GM12878 (cell line): ENCODE measurements around the gene ARID3B. TPM values are rescaled to one million over a fixed set of nuclear protein-coding genes. Genes with fewer than 3 reads are reported as not detected.

Experiments
- ATAC-seq: fragments of 200-7000 bp; cut with Tn5 transposase; 3 replicates; pipeline ENCODE4 v1.9.1; 2020; ENCODE audit warnings: mild to moderate bottlenecking, moderate library complexity
- BruUV-seq: library from RNA; stranded (reverse); fragments of 400-500 nt; replicated peaks from 2 replicates; lab custom pipeline; 2021; lab: Mats Ljungman, UMichigan
- CTCF ChIA-PET: fragments of 300-600 bp; sonication (Branson Sonifier 250); formaldehyde crosslinking; extraction: SDS; loops from one replicate; lab custom pipeline; 2021; ENCODE audit warnings: inconsistent platforms; lab: Yijun Ruan, JAX
- POLR2A ChIA-PET: fragments of 350-600 bp; formaldehyde crosslinking; extraction: SDS; loops from one replicate; lab custom pipeline; 2021; ENCODE audit warnings: inconsistent platforms; lab: Charles Lee
- RAD21 ChIA-PET: fragments of 300-600 bp; sonication (Branson Sonifier 250); formaldehyde crosslinking; loops from one replicate; lab custom pipeline; 2023; ENCODE audit warnings: antibody characterized with exemption; ENCODE audit not compliant: unreplicated experiment; lab: Charles Lee
- SMC1A ChIA-PET: fragments of 300-600 bp; sonication (Branson Sonifier 250); formaldehyde crosslinking; loops from one replicate; lab custom pipeline; 2023; ENCODE audit not compliant: unreplicated experiment, uncharacterized antibody; lab: Charles Lee
- DNase-seq: peaks from one replicate; pipeline ENCODE4 v3.0.0-alpha.2; 2011; ENCODE audit warnings: low read depth, low spot score
- FAIRE-seq: peaks from 3 replicates; lab custom pipeline; 2011; peaks lifted over from hg19 to GRCh38; lab: Jason Lieb, UNC
- H2AFZ ChIP-seq: 2 replicates; pipeline ENCODE4 v1.6.0; 2011; ENCODE audit warnings: low read depth, low read length, control low read depth; ENCODE audit not compliant: control insufficient read depth
- H3K27ac ChIP-seq: 2 replicates; pipeline ENCODE4 v1.5.1; 2011; ENCODE audit warnings: control low read depth; ENCODE audit not compliant: control insufficient read depth, insufficient read depth
- H3K27me3 ChIP-seq, 2 experiments: replicated peaks in 1 of 2; 2 replicates each; pipeline versions ENCODE4 v1.6.0 to v1.6.1; 2011; ENCODE audit warnings: low read length in 1 of 2; ENCODE audit not compliant: control insufficient read depth in 2 of 2, insufficient read depth in 2 of 2
- H3K36me3 ChIP-seq, 2 experiments: 2 replicates each; pipeline ENCODE4 v1.5.1; 2011; ENCODE audit warnings: low read length in 1 of 2; ENCODE audit not compliant: control insufficient read depth in 2 of 2, insufficient read depth in 2 of 2
- H3K4me1 ChIP-seq: 2 replicates; pipeline ENCODE4 v1.6.1; 2011; ENCODE audit warnings: mild to moderate bottlenecking, low read length, moderate library complexity, mixed read lengths; ENCODE audit not compliant: control insufficient read depth, insufficient read depth
- H3K4me2 ChIP-seq: 2 replicates; pipeline ENCODE4 v1.6.0; 2011; ENCODE audit warnings: control low read depth; ENCODE audit not compliant: control insufficient read depth, insufficient read depth
- H3K4me3 ChIP-seq: fragments of 200-600 bp; sonication (generic); 2 replicates; pipeline ENCODE4 v1.5.1; 2016
- H3K79me2 ChIP-seq: 2 replicates; pipeline ENCODE4 v1.6.0; 2011; ENCODE audit warnings: low read length; ENCODE audit not compliant: control insufficient read depth, insufficient read depth
- H3K9ac ChIP-seq: 2 replicates; pipeline ENCODE4 v1.8.0; 2011; ENCODE audit warnings: low read length, control low read depth, mixed read lengths; ENCODE audit not compliant: control insufficient read depth, insufficient read depth
- H3K9me3 ChIP-seq: replicated peaks from 3 replicates; pipeline ENCODE4 v1.5.1; 2011; ENCODE audit warnings: mild to moderate bottlenecking, low read length; ENCODE audit not compliant: control insufficient read depth, insufficient read depth
- H4K20me1 ChIP-seq: 2 replicates; pipeline ENCODE4 v1.6.0; 2011; ENCODE audit not compliant: control insufficient read depth, insufficient read depth
- ASH2L ChIP-seq: fragments of 300-600, 200-600 bp; sonication (generic); IDR thresholded peaks from 2 replicates; pipeline ENCODE4 v1.6.1; 2017; ENCODE audit warnings: low read depth, mild to moderate bottlenecking, borderline replicate concordance
- BHLHE40 ChIP-seq, 2 experiments: fragments of 450-650 bp in 1 of 2; IDR thresholded peaks; 2 replicates each; pipeline ENCODE4 v1.6.1; 2011 to 2017; ENCODE audit warnings: low read depth in 2 of 2, borderline replicate concordance in 1 of 2, improper control_type of control experiment in 1 of 2, low read length in 1 of 2, mild to moderate bottlenecking in 1 of 2
- CBX5 ChIP-seq: sonication (generic); IDR thresholded peaks from 2 replicates; pipeline ENCODE4 v1.6.1; 2016; ENCODE audit warnings: low read depth, moderate library complexity, mild to moderate bottlenecking, inconsistent platforms
- GABPA ChIP-seq: IDR thresholded peaks from 2 replicates; pipeline ENCODE4 v1.6.1; 2014; ENCODE audit warnings: antibody characterized with exemption, low read depth, mild to moderate bottlenecking, inconsistent platforms
- GATAD2B ChIP-seq: fragments of 450-650 bp; conservative IDR thresholded peaks from 2 replicates; pipeline ENCODE4 v1.6.1; 2017; ENCODE audit warnings: low read depth, mild to moderate bottlenecking, moderate library complexity
- HDGF ChIP-seq: fragments of 450-650 bp; IDR thresholded peaks from 2 replicates; pipeline ENCODE4 v1.6.1; 2016; ENCODE audit warnings: antibody characterized with exemption
- IRF4 ChIP-seq: IDR thresholded peaks from 2 replicates; pipeline ENCODE4 v1.6.1; 2011; ENCODE audit warnings: low read depth, low read length
- MYB ChIP-seq: fragments of 150-350 bp; IDR thresholded peaks from 2 replicates; pipeline ENCODE4 v1.6.1; 2014; ENCODE audit warnings: mild to moderate bottlenecking, low read depth, low read length, borderline replicate concordance
- NR2F1 ChIP-seq: fragments of 450-650 bp; conservative IDR thresholded peaks from 2 replicates; pipeline ENCODE4 v1.6.1; 2017; ENCODE audit warnings: mild to moderate bottlenecking
- RCOR1 ChIP-seq: conservative IDR thresholded peaks from 2 replicates; pipeline ENCODE4 v1.6.1; 2012; ENCODE audit warnings: low read depth, low read length, improper control_type of control experiment
- SMARCA5 ChIP-seq: fragments of 450-650 bp; IDR thresholded peaks from 2 replicates; pipeline ENCODE4 v1.6.1; 2017; ENCODE audit warnings: mild to moderate bottlenecking
- STAT1 ChIP-seq: fragments of 450-650 bp; conservative IDR thresholded peaks from 2 replicates; pipeline ENCODE4 v1.6.1; 2014; ENCODE audit warnings: antibody characterized with exemption, mild to moderate bottlenecking
- ZNF207 ChIP-seq: fragments of 450-650 bp; IDR thresholded peaks from 2 replicates; pipeline ENCODE4 v1.6.1; 2014; ENCODE audit warnings: antibody characterized with exemption, mild to moderate bottlenecking, borderline replicate concordance
- ZNF622 ChIP-seq: fragments of 450-650 bp; IDR thresholded peaks from 2 replicates; pipeline ENCODE4 v1.6.1; 2017; ENCODE audit warnings: mild to moderate bottlenecking, inconsistent platforms
- WGBS: methylation state at CpG from one replicate; pipeline ENCODE4 v1.1.6; 2016; ENCODE audit warnings: low lambda C conversion rate; ENCODE audit not compliant: insufficient replicate concordance, insufficient coverage; ENCODE audit errors: missing lambda C conversion rate; 5-methylcytosine and 5-hydroxymethylcytosine counted together
- in situ Hi-C: fragments of 300-500 bp; cut with MboI; formaldehyde crosslinking; loops from 9 replicates; pipeline ENCODE4 v1.14.3; 2018; ENCODE audit warnings: mixed read lengths
- intact Hi-C: fragments of 100-400 bp; cut with micrococcal nuclease; formaldehyde crosslinking; loops from one replicate; pipeline ENCODE4 v1.14.2; 2022; ENCODE audit not compliant: unreplicated experiment
- polyA plus RNA-seq, 11 experiments: library from polyadenylated mRNA; depleted of rRNA in 4 of 11; unstranded in 6 of 11; stranded (reverse) in 5 of 11; fragments of >200 nt; fragmentation: Nextera tagmentation in 4 of 11; fragmentation: Illumina TruSeq in 1 of 11; extraction: Ambion mirVana in 4 of 11; extraction: Trizol in 1 of 11; gene quantifications; 1 replicate in 1 of 11; 2 replicates in 10 of 11; pipeline versions ENCODE4 v1.2.1 to v1.2.3, GENCODE V29; 2011 to 2016; ENCODE audit warnings: inconsistent platforms in 2 of 11, missing spikeins in 2 of 11, low read depth in 1 of 11
- total RNA-seq, 4 experiments: library from RNA; depleted of rRNA in 3 of 4; stranded (reverse); fragments of >200 nt in 3 of 4; fragmentation: Illumina TruSeq in 1 of 4; extraction: Trizol in 1 of 4; gene quantifications; 2 replicates each; pipeline versions ENCODE4 v1.2.1 to v1.2.3, GENCODE V29; 2013 to 2021
- TF ChIP-seq, protein P1 (sequence below): fragments of 450-650 bp; IDR thresholded peaks from 2 replicates; pipeline ENCODE4 v1.6.1; 2016; ENCODE audit warnings: mild to moderate bottlenecking, moderate library complexity, borderline replicate concordance
- TF ChIP-seq, protein P2 (sequence below): fragments of 450-650 bp; IDR thresholded peaks from 2 replicates; pipeline ENCODE4 v1.6.1; 2016; ENCODE audit warnings: mild to moderate bottlenecking
- TF ChIP-seq, protein P3 (sequence below): IDR thresholded peaks from 2 replicates; pipeline ENCODE4 v1.6.1; 2012; ENCODE audit warnings: low read depth, low read length, improper control_type of control experiment

ARID3B gene
- total and polyA plus RNA-seq, 10 of the 15 experiments (the other 5 are each of a cell fraction or from before 2014, with no cell fraction given): 1.1 to 33.4 (median 24.0) TPM

DNA sequence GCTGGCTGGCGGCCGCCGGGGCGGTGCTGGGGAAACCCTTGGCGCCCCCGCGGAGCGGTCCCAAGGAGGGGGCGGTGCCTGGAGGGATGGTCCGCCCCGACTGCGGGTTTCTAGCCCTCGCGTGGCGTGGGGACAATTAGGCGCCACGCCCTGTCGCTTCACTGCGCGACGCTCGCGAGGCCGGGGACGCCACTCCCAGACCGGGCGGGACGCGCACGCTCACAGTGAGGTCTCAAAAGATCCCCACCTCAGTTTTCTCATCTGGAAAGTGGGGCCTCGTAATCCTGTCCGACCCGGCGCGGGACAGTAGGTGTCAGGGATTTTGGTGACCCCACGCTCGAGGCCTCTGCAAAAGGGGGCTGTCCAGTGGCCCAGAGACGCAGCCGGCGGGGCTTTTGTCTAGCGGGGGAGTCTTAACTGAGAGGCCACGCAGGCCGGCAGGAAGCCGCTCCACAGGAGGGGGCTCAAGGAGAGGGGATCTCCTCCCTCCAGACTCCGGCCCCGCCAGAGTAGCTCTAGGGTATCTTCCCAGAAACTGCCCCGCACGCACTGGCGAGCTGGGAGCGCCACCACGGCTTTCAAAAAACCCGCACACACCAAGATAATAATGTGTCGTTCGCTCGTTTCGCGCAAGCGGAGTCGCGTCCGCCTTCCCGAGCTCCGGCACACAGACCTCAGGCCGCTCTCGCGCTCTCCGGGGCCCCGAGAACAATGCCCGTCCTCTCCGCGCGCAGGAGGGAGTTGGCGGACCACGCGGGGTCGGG is 73.9 kb downstream of the ARID3B start:
- peak; percentile 72 for ATAC-seq
- ChIA-PET CTCF (interaction anchor here (1.1 to 18.5 kb wide), 10 partner anchors 10 to 239 kb away, joined by 3 to 206 read pairs (median 4); partner anchors contain the start of gene UBL7), SMC1A (interaction anchor here (0.8 to 2.2 kb wide), 7 partner anchors 16 to 239 kb away, joined by 3 to 10 read pairs (median 4); no protein-coding TSS in a partner anchor), POLR2A (interaction anchor here (0.6 to 4.8 kb wide), 12 partner anchors 16 to 222 kb away, joined by 3 to 30 read pairs (median 3); partner anchors contain the start of genes ARID3B and UBL7), RAD21 (interaction anchor here (0.7 to 3.6 kb wide), 11 partner anchors 17 to 286 kb away, joined by 3 to 13 read pairs (median 4); partner anchors contain the start of gene ARID3B)
- WGBS: under 1% methylated on average over 71 of the region's 76 CpGs
- H3K9me3 ChIP-seq: no peaks in the 10 kb centered on the region
- H4K20me1 ChIP-seq: peaks cover 23% of the 10 kb centered on the region
- in situ Hi-C loops (no loop called here), intact Hi-C loops (loop anchor here (1.0 to 5.0 kb wide), 3 partner anchors 68 to 183 kb away; partner anchors contain the start of genes SEMA7A and UBL7)
- peak overlapping the region; percentile 90 for H3K4me2 ChIP-seq
- H3K27ac ChIP-seq: peak overlapping the region; percentile 97
- FAIRE-seq: peak; percentile 47
- peak overlapping the region; percentile 89 for H3K4me3 ChIP-seq
- DNase-seq: peak; percentile 62
- H3K4me1 ChIP-seq: peaks cover 13% of the 10 kb centered on the region; the same call in 1 of the 2 replicates
- peaks cover 51% of the 10 kb centered on the region for H3K79me2 ChIP-seq
- H3K9ac ChIP-seq: peak overlapping the region; percentile 99
- TSS peak; percentile 91 for BruUV-seq
- H3K36me3 ChIP-seq: peaks cover 8 to 13% of the 10 kb centered on the region in 2 experiments
- H2AFZ ChIP-seq: peak overlapping the region; percentile 72
- H3K27me3 ChIP-seq: no peaks in the 10 kb centered on the region; a peak in 1 of 4 replicates
- TF ChIP-seq CBX5 (0 out of 2 replicates have a peak, but pooled peaks have one; percentile 34), GATAD2B (peak; percentile 88), RCOR1 (0 out of 2 replicates have a peak, but pooled peaks have one; percentile 35), STAT1 (no peak), GABPA (no peak), ZNF207 (peak; percentile 72; the same call in 1 of the 2 replicates), BHLHE40 (IDR thresholded peaks at IDR 0.05; ENCODE audit: borderline replicate concordance in 1 of 2, low read depth in 2 of 2, low read length in 1 of 2) (peak; percentile 4 to 75; a peak in 2 of 4 replicates), HDGF (0 out of 2 replicates have a peak, but pooled peaks have one; percentile 50), ZNF622 (no peak), MYB (no peak), NR2F1 (no peak; the same call in 1 of the 2 replicates), SMARCA5 (peak; percentile 97), IRF4 (no peak), ASH2L (peak; percentile 44; the same call in 1 of the 2 replicates)
- TF ChIP-seq, protein P1, sequence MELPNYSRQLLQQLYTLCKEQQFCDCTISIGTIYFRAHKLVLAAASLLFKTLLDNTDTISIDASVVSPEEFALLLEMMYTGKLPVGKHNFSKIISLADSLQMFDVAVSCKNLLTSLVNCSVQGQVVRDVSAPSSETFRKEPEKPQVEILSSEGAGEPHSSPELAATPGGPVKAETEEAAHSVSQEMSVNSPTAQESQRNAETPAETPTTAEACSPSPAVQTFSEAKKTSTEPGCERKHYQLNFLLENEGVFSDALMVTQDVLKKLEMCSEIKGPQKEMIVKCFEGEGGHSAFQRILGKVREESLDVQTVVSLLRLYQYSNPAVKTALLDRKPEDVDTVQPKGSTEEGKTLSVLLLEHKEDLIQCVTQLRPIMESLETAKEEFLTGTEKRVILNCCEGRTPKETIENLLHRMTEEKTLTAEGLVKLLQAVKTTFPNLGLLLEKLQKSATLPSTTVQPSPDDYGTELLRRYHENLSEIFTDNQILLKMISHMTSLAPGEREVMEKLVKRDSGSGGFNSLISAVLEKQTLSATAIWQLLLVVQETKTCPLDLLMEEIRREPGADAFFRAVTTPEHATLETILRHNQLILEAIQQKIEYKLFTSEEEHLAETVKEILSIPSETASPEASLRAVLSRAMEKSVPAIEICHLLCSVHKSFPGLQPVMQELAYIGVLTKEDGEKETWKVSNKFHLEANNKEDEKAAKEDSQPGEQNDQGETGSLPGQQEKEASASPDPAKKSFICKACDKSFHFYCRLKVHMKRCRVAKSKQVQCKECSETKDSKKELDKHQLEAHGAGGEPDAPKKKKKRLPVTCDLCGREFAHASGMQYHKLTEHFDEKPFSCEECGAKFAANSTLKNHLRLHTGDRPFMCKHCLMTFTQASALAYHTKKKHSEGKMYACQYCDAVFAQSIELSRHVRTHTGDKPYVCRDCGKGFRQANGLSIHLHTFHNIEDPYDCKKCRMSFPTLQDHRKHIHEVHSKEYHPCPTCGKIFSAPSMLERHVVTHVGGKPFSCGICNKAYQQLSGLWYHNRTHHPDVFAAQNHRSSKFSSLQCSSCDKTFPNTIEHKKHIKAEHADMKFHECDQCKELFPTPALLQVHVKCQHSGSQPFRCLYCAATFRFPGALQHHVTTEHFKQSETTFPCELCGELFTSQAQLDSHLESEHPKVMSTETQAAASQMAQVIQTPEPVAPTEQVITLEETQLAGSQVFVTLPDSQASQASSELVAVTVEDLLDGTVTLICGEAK: no peak
- TF ChIP-seq, protein P2, sequence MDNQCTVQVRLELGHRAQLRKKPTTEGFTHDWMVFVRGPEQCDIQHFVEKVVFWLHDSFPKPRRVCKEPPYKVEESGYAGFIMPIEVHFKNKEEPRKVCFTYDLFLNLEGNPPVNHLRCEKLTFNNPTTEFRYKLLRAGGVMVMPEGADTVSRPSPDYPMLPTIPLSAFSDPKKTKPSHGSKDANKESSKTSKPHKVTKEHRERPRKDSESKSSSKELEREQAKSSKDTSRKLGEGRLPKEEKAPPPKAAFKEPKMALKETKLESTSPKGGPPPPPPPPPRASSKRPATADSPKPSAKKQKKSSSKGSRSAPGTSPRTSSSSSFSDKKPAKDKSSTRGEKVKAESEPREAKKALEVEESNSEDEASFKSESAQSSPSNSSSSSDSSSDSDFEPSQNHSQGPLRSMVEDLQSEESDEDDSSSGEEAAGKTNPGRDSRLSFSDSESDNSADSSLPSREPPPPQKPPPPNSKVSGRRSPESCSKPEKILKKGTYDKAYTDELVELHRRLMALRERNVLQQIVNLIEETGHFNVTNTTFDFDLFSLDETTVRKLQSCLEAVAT: peak; percentile 90
- TF ChIP-seq, protein P3, sequence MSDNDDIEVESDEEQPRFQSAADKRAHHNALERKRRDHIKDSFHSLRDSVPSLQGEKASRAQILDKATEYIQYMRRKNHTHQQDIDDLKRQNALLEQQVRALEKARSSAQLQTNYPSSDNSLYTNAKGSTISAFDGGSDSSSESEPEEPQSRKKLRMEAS: peak; percentile 48; the same call in 1 of the 2 replicates
